22Rv1 (cell line): Measurements from ENCODE around the gene FOXJ3.

ENCODE experiments used
- H3K27ac ChIP-seq: fragments of 450-650 bp; 2 replicates; pipeline ENCODE4 v1.5.1; 2017
- CTCF ChIP-seq: fragments of 450-650 bp; IDR thresholded peaks from 2 replicates; pipeline ENCODE4 v1.5.1; 2017; ENCODE audit warnings: mild to moderate bottlenecking
- ZFX ChIP-seq: fragments of 450-650 bp; IDR thresholded peaks from 2 replicates; pipeline ENCODE4 v1.6.1; 2017; ENCODE audit warnings: antibody characterized with exemption, borderline replicate concordance

Gene FOXJ3

GRCh38 chr1:42143896-42144710 is 190.9 kb downstream of the FOXJ3 start:
- no peak for TF ChIP-seq ZFX
- TF ChIP-seq CTCF: no peak

GRCh38 chr1:42142894-42143675 is 191.9 kb downstream of the FOXJ3 start:
- no peak overlapping the region for H3K27ac ChIP-seq
- no peak for TF ChIP-seq CTCF
- TF ChIP-seq ZFX: no peak

More at GRCh38 chr1:42143896-42144710, 190.9 kb downstream of the FOXJ3 start:
- H3K27ac ChIP-seq: no peak overlapping the region

- TF ChIP-seq ZFX (no peak), CTCF (no peak)
- no peak overlapping the region for H3K27ac ChIP-seq
Observed at GRCh38 chr1:42141978-42142377, 193.1 kb downstream of the FOXJ3 start.

GRCh38 chr1:42140191-42140590 is 194.8 kb downstream of the FOXJ3 start:
- TF ChIP-seq CTCF: no peak
- TF ChIP-seq ZFX: no peak
- no peak overlapping the region for H3K27ac ChIP-seq

- no peak overlapping the region for H3K27ac ChIP-seq
- no peak for TF ChIP-seq ZFX
- TF ChIP-seq CTCF: no peak
Observed at GRCh38 chr1:42139444-42139843, 195.6 kb downstream of the FOXJ3 start.

GRCh38 chr1:42138586-42138985 is 196.4 kb downstream of the FOXJ3 start:
- no peak for TF ChIP-seq CTCF
- TF ChIP-seq ZFX: no peak
- no peak overlapping the region for H3K27ac ChIP-seq

GRCh38 chr1:42137766-42138165 is 197.3 kb downstream of the FOXJ3 start:
- H3K27ac ChIP-seq: no peak overlapping the region
- TF ChIP-seq ZFX: no peak
- no peak for TF ChIP-seq CTCF
